A673 (cell line): ENCODE results near the gene CELSR3.

Experiments used
- EZH2 ChIP-seq: fragments of 200-600 bp; sonication (generic); IDR thresholded peaks from 2 replicates; pipeline ENCODE4 v1.6.1; 2017; ENCODE audit warnings: borderline replicate concordance, low read depth, mild to moderate bottlenecking, mixed read lengths, antibody characterized with exemption, low read length; ENCODE audit not compliant: poor library complexity, severe bottlenecking
- TF ChIP-seq, protein P1 (sequence below): fragments of 300-800, 200-600 bp; sonication (generic); conservative IDR thresholded peaks from 2 replicates; pipeline ENCODE4 v1.5.1; 2017; ENCODE audit warnings: low read depth, mild to moderate bottlenecking, antibody characterized with exemption, low read length, moderate library complexity, mixed read lengths

DNA sequence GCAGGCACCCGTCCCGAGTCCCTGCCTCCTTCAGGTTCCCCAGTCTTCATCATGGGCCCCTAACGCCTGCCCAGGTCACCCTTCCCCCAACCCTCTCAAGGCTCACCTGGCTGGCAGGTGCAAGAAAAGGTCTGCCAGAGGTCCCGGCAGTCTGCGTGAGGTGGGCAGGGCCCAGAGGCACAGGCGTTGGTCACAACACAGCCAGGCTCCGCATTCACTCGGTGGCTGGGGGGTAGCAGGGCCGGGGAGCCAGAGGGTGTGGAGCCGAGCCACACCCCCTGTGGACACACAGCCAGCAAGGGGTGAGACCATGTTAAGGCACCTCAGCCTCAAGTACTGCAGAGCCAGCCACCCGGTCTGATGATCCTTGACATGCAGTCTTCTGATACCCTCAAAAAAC is 10.9 kb downstream of the CELSR3 start:
- TF ChIP-seq, protein P1, sequence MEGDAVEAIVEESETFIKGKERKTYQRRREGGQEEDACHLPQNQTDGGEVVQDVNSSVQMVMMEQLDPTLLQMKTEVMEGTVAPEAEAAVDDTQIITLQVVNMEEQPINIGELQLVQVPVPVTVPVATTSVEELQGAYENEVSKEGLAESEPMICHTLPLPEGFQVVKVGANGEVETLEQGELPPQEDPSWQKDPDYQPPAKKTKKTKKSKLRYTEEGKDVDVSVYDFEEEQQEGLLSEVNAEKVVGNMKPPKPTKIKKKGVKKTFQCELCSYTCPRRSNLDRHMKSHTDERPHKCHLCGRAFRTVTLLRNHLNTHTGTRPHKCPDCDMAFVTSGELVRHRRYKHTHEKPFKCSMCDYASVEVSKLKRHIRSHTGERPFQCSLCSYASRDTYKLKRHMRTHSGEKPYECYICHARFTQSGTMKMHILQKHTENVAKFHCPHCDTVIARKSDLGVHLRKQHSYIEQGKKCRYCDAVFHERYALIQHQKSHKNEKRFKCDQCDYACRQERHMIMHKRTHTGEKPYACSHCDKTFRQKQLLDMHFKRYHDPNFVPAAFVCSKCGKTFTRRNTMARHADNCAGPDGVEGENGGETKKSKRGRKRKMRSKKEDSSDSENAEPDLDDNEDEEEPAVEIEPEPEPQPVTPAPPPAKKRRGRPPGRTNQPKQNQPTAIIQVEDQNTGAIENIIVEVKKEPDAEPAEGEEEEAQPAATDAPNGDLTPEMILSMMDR = no peak
- no peak for TF ChIP-seq EZH2
